IPS DF 6.9 (cell line): ENCODE data around the gene AFF3.

Experiments
- DNase-seq: peaks from one replicate; pipeline ENCODE4 v3.0.0-alpha.2; 2013; ENCODE audit warnings: low read depth, low spot score
- H3K27ac ChIP-seq: one replicate; pipeline ENCODE4 v1.5.1; 2013; ENCODE audit warnings: low read length, control low read depth
- H3K27me3 ChIP-seq: 2 replicates; pipeline ENCODE4 v1.6.1; 2013; ENCODE audit warnings: mild to moderate bottlenecking, low read length; ENCODE audit not compliant: control insufficient read depth, insufficient read depth
- H3K36me3 ChIP-seq: 2 replicates; pipeline ENCODE4 v1.6.1; 2013; ENCODE audit warnings: low read length; ENCODE audit not compliant: control insufficient read depth, insufficient read depth
- H3K4me1 ChIP-seq: 2 replicates; pipeline ENCODE4 v1.6.1; 2013; ENCODE audit warnings: low read length; ENCODE audit not compliant: control insufficient read depth, insufficient read depth
- H3K4me3 ChIP-seq: 2 replicates; pipeline ENCODE4 v1.5.1; 2013; ENCODE audit warnings: mild to moderate bottlenecking, low read length
- H3K9me3 ChIP-seq: 2 replicates; pipeline ENCODE4 v1.6.1; 2013; ENCODE audit warnings: low read length, inconsistent platforms; ENCODE audit not compliant: control insufficient read depth, insufficient read depth
- WGBS: extraction: QIAGEN DNeasy Blood & Tissue Kit; methylation state at CpG from one replicate; pipeline ENCODE4 v1.1.7; 2013; ENCODE audit warnings: mixed read lengths, missing lambda C conversion rate; ENCODE audit not compliant: insufficient read length, insufficient coverage; 5-methylcytosine and 5-hydroxymethylcytosine counted together

The AFF3 gene

GRCh38 chr2:100063459-100063953 lies 78.9 kb downstream of the AFF3 start:
- Histone ChIP-seq H3K9me3 (no peaks in the 10 kb centered on the region), H3K4me3 (no peak overlapping the region), H3K27me3 (no peaks in the 10 kb centered on the region), H3K4me1 (no peaks in the 10 kb centered on the region), H3K27ac (no peak overlapping the region), H3K36me3 (no peaks in the 10 kb centered on the region)
- DNase-seq: no peak
- no CpG with 5 or more reads among the region's 5 CpGs for WGBS

GRCh38 chr2:100062336-100062735 lies 80.1 kb downstream of the AFF3 start:
- no CpG with 5 or more reads among the region's 5 CpGs for WGBS
- no peak overlapping the region for H3K4me3 ChIP-seq
- no peak for DNase-seq
- H3K36me3 ChIP-seq: no peaks in the 10 kb centered on the region
- no peaks in the 10 kb centered on the region for H3K9me3 ChIP-seq
- no peaks in the 10 kb centered on the region for H3K27me3 ChIP-seq
- no peaks in the 10 kb centered on the region for H3K4me1 ChIP-seq
- H3K27ac ChIP-seq: no peak overlapping the region

GRCh38 chr2:100060875-100061274 lies 81.5 kb downstream of the AFF3 start:
- Histone ChIP-seq H3K4me3 (no peak overlapping the region), H3K27me3 (no peaks in the 10 kb centered on the region), H3K9me3 (no peaks in the 10 kb centered on the region), H3K4me1 (no peaks in the 10 kb centered on the region), H3K36me3 (no peaks in the 10 kb centered on the region), H3K27ac (no peak overlapping the region)
- DNase-seq: no peak
- no CpG with 5 or more reads among the region's 4 CpGs for WGBS

GRCh38 chr2:100059638-100060037 lies 82.8 kb downstream of the AFF3 start:
- no peaks in the 10 kb centered on the region for H3K4me1 ChIP-seq
- H3K27me3 ChIP-seq: no peaks in the 10 kb centered on the region
- H3K36me3 ChIP-seq: no peaks in the 10 kb centered on the region
- no peaks in the 10 kb centered on the region for H3K9me3 ChIP-seq
- no CpG with 5 or more reads among the region's 4 CpGs for WGBS
- H3K27ac ChIP-seq: no peak overlapping the region
- no peak overlapping the region for H3K4me3 ChIP-seq
- no peak for DNase-seq

- Histone ChIP-seq H3K4me3 (no peak overlapping the region), H3K27me3 (no peaks in the 10 kb centered on the region), H3K4me1 (no peaks in the 10 kb centered on the region), H3K9me3 (no peaks in the 10 kb centered on the region), H3K36me3 (no peaks in the 10 kb centered on the region), H3K27ac (no peak overlapping the region)
- DNase-seq: no peak
Measured at GRCh38 chr2:100057901-100058261, 84.5 kb downstream of the AFF3 start.

GRCh38 chr2:100054426-100054825 lies 88.0 kb downstream of the AFF3 start:
- Histone ChIP-seq H3K9me3 (no peaks in the 10 kb centered on the region), H3K36me3 (no peaks in the 10 kb centered on the region), H3K4me1 (no peaks in the 10 kb centered on the region), H3K4me3 (no peak overlapping the region), H3K27ac (no peak overlapping the region), H3K27me3 (no peaks in the 10 kb centered on the region)
- no peak for DNase-seq
- WGBS: no CpG with 5 or more reads among the region's 2 CpGs

- Histone ChIP-seq H3K27me3 (no peaks in the 10 kb centered on the region), H3K27ac (no peak overlapping the region), H3K4me1 (no peaks in the 10 kb centered on the region), H3K36me3 (no peaks in the 10 kb centered on the region), H3K9me3 (no peaks in the 10 kb centered on the region), H3K4me3 (no peak overlapping the region)
- WGBS: no CpG with 5 or more reads among the region's 5 CpGs
- no peak for DNase-seq
Measured at GRCh38 chr2:100053087-100053885, 89.1 kb downstream of the AFF3 start.

GRCh38 chr2:100052650-100053049 lies 89.7 kb downstream of the AFF3 start:
- H3K4me1 ChIP-seq: no peaks in the 10 kb centered on the region
- DNase-seq: no peak
- WGBS: no CpG with 5 or more reads among the region's 4 CpGs
- H3K9me3 ChIP-seq: no peaks in the 10 kb centered on the region
- H3K27ac ChIP-seq: no peak overlapping the region
- H3K4me3 ChIP-seq: no peak overlapping the region
- no peaks in the 10 kb centered on the region for H3K36me3 ChIP-seq
- no peaks in the 10 kb centered on the region for H3K27me3 ChIP-seq

GRCh38 chr2:100051253-100051652 lies 91.1 kb downstream of the AFF3 start:
- H3K9me3 ChIP-seq: no peaks in the 10 kb centered on the region
- H3K36me3 ChIP-seq: no peaks in the 10 kb centered on the region
- no peak for DNase-seq
- H3K27me3 ChIP-seq: no peaks in the 10 kb centered on the region
- WGBS: no CpG with 5 or more reads among the region's 5 CpGs
- no peak overlapping the region for H3K27ac ChIP-seq
- H3K4me1 ChIP-seq: no peaks in the 10 kb centered on the region
- no peak overlapping the region for H3K4me3 ChIP-seq

- no peaks in the 10 kb centered on the region for H3K27me3 ChIP-seq
- no peaks in the 10 kb centered on the region for H3K36me3 ChIP-seq
- no peak overlapping the region for H3K27ac ChIP-seq
- no peaks in the 10 kb centered on the region for H3K4me1 ChIP-seq
- WGBS: no CpG with 5 or more reads among the region's 6 CpGs
- DNase-seq: no peak
- no peaks in the 10 kb centered on the region for H3K9me3 ChIP-seq
- no peak overlapping the region for H3K4me3 ChIP-seq
Measured at GRCh38 chr2:100050685-100051084, 91.7 kb downstream of the AFF3 start.
